Endometrial microvascular endothelial cells (primary cell): ENCODE measurements around the gene CCND2. TPM values are rescaled to one million over a fixed set of nuclear protein-coding genes. Genes with fewer than 3 reads are reported as not detected.

Experiments
- in situ Hi-C: cut with HindIII; loops from 2 replicates; pipeline ENCODE4 v1.10.0; 2017; ENCODE audit warnings: low sequenced_read_pairs, low pct_unique_long_range_greater_than_20kb; ENCODE audit errors: inconsistent ontology term
- total RNA-seq: library from RNA; depleted of rRNA; stranded (reverse); fragments of >200 nt; gene quantifications from one replicate; pipeline ENCODE4 v1.2.3, GENCODE V29; 2015; ENCODE audit errors: inconsistent ontology term

Gene CCND2
- total RNA-seq, 1 donor from 2014 or later, result 37.0 TPM

GRCh38 chr12:4308334-4308950, 34.9 kb downstream of the CCND2 start:
- in situ Hi-C loops, result no loop called here

DNA sequence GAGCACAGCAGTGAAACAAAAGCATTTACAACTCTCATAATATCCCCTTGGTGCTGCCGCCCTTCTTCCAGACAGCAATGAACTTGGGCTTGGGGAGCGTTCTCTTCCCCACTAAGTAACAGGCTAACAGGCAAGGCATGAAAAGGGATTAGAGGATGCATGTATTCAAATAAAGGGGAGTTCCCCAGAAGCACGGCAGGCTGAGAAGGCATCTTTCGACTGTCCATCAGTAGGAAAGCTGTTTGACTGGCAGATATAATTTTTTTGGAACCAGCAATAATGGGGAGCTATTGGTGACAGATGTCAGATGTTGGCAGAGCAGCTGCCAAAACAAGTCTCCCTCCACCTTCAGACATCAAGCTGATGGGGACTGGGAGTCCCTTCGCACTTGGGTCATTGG, 38.2 kb downstream of the CCND2 start:
- in situ Hi-C loops, result no loop called here

- in situ Hi-C loops, result no loop called here
Observed at GRCh38 chr12:4312251-4312650, 38.7 kb downstream of the CCND2 start.

- in situ Hi-C loops, result no loop called here
Observed at GRCh38 chr12:4320497-4320852, 46.9 kb downstream of the CCND2 start.

- in situ Hi-C loops, result no loop called here
Observed at GRCh38 chr12:4320853-4321701, 47.5 kb downstream of the CCND2 start, which contains the start of gene TIGAR. TSS of gene TIGAR (plus strand) at chr12:4321213. CDS start at chr12:4321272, 59 bp downstream.

- in situ Hi-C loops, result no loop called here
Observed at GRCh38 chr12:4322726-4323125, 49.2 kb downstream of the CCND2 start.

Other genes starting within 250 kb of the CCND2 start
- gene TIGAR, start 47.5 kb downstream of the CCND2 start, total RNA-seq, result 22.6 TPM
- not detected for gene FGF23, start 106.0 kb downstream of the CCND2 start, total RNA-seq
- gene FGF6, start 172.1 kb downstream of the CCND2 start, total RNA-seq, result not detected